HepG2 (cell line): ENCODE measurements around the gene OAF. TPM values are rescaled to one million over a fixed set of nuclear protein-coding genes. Genes with fewer than 3 reads are reported as not detected.

Source experiments
- ATAC-seq: fragments of 200-7000 bp; cut with Tn5 transposase; 3 replicates; pipeline ENCODE4 v1.9.1; 2020; ENCODE audit warnings: mild to moderate bottlenecking, moderate library complexity
- BruUV-seq: library from RNA; stranded (reverse); fragments of 400-500 nt; replicated peaks from 2 replicates; lab custom pipeline; 2021; lab: Mats Ljungman, UMichigan
- CTCF ChIA-PET: fragments of 300-600 bp; formaldehyde crosslinking; extraction: SDS; loops from one replicate; lab custom pipeline; 2021; ENCODE audit warnings: low total read pairs, inconsistent platforms, low intra/inter-chr PET ratio; lab: Yijun Ruan, JAX
- POLR2A ChIA-PET: fragments of 350-600 bp; sonication (Branson Sonifier 250); formaldehyde crosslinking; loops from one replicate; lab custom pipeline; 2020; ENCODE audit warnings: antibody characterized with exemption, inconsistent platforms; lab: Yijun Ruan, JAX
- DNase-seq: peaks from one replicate; pipeline ENCODE4 v3.0.0-alpha.2; 2015; ENCODE audit warnings: low spot score
- FAIRE-seq: peaks from 3 replicates; lab custom pipeline; 2011; peaks lifted over from hg19 to GRCh38; lab: Jason Lieb, UNC
- H2AFZ ChIP-seq: one replicate; pipeline ENCODE4 v1.6.1; 2011; ENCODE audit warnings: low read length, inconsistent platforms
- H3K27ac ChIP-seq: fragments of 300-600 bp; 3 replicates; pipeline ENCODE4 v1.8.0; 2011; ENCODE audit warnings: mixed run types, mild to moderate bottlenecking, mixed read lengths, low read length, inconsistent platforms; ENCODE audit not compliant: insufficient read depth; ENCODE audit errors: extremely low read length
- H3K27me3 ChIP-seq, 2 experiments: fragments of 200-600 bp in 1 of 2; 2 replicates in 1 of 2; 3 replicates in 1 of 2; pipeline versions ENCODE4 v1.6.0 to v1.8.0; 2011; ENCODE audit warnings: low read length in 2 of 2, mild to moderate bottlenecking in 2 of 2, moderate library complexity in 2 of 2, inconsistent platforms in 1 of 2; ENCODE audit not compliant: insufficient read depth in 2 of 2, control insufficient read depth in 1 of 2
- H3K36me3 ChIP-seq, 2 experiments: fragments of 200-600 bp in 1 of 2; replicated peaks in 1 of 2; 2 replicates in 1 of 2; 3 replicates in 1 of 2; pipeline versions ENCODE4 v1.5.1 to v1.8.0; 2011; ENCODE audit warnings: low read length in 2 of 2, inconsistent platforms in 1 of 2; ENCODE audit not compliant: insufficient read depth in 2 of 2, control insufficient read depth in 1 of 2
- H3K4me1 ChIP-seq: 2 replicates; pipeline ENCODE4 v1.5.1; 2012; ENCODE audit warnings: low read length, inconsistent platforms; ENCODE audit not compliant: insufficient read depth
- H3K4me2 ChIP-seq: 2 replicates; pipeline ENCODE4 v1.6.0; 2011; ENCODE audit warnings: low read depth, low read length, inconsistent platforms
- H3K4me3 ChIP-seq, 3 experiments: fragments of 200-600 bp in 1 of 3; sonication (generic), shearing (Covaris generic) in 1 of 3; replicated peaks in 1 of 3; 2 replicates each; pipeline ENCODE4 v1.5.1; 2011 to 2016; ENCODE audit warnings: low read length in 3 of 3, inconsistent platforms in 2 of 3, low read depth in 2 of 3, mild to moderate bottlenecking in 2 of 3, control low read depth in 1 of 3, mixed read lengths in 1 of 3; ENCODE audit not compliant: insufficient read depth in 1 of 3
- H3K79me2 ChIP-seq: one replicate; pipeline ENCODE4 v1.6.1; 2011; ENCODE audit warnings: low read length, inconsistent platforms; ENCODE audit not compliant: insufficient read depth
- H3K9ac ChIP-seq: 2 replicates; pipeline ENCODE4 v1.6.0; 2011; ENCODE audit warnings: mild to moderate bottlenecking, low read depth, low read length, inconsistent platforms; ENCODE audit not compliant: insufficient read depth
- H3K9me3 ChIP-seq: 2 replicates; pipeline ENCODE4 v1.5.1; 2012; ENCODE audit warnings: mild to moderate bottlenecking, low read length
- H4K20me1 ChIP-seq: 2 replicates; pipeline ENCODE4 v1.6.0; 2011; ENCODE audit warnings: inconsistent platforms, mild to moderate bottlenecking, low read length, moderate library complexity; ENCODE audit not compliant: insufficient read depth
- AHR ChIP-seq: IDR thresholded peaks from 2 replicates; pipeline ENCODE4 v1.6.1; 2018; ENCODE audit warnings: missing genetic modification reagents, missing compliant biosample characterization
- HNRNPLL ChIP-seq: fragments of 200-400 bp; formaldehyde crosslinking; IDR thresholded peaks from 2 replicates; pipeline ENCODE4 v1.6.1; 2017; ENCODE audit warnings: mild to moderate bottlenecking, low read depth, low read length; ENCODE audit not compliant: poor library complexity, severe bottlenecking
- HOXA3 ChIP-seq: sonication (generic); formaldehyde crosslinking; IDR thresholded peaks from 2 replicates; pipeline ENCODE4 v1.5.0; 2020; ENCODE audit warnings: missing genetic modification reagents
- KDM2A ChIP-seq: sonication (generic); formaldehyde crosslinking; IDR thresholded peaks from 2 replicates; pipeline ENCODE4 v1.4.0; 2020; ENCODE audit warnings: low read depth, missing genetic modification reagents, borderline replicate concordance
- MXI1 ChIP-seq: IDR thresholded peaks from 3 replicates; pipeline ENCODE4 v1.6.1; 2012; ENCODE audit warnings: low read depth, low read length, inconsistent platforms, borderline replicate concordance
- NFYC ChIP-seq: IDR thresholded peaks from 2 replicates; pipeline ENCODE4 v1.6.1; 2016; ENCODE audit warnings: missing genetic modification reagents, missing compliant biosample characterization
- NR2F6 ChIP-seq, 2 experiments: IDR thresholded peaks; 2 replicates each; pipeline ENCODE4 v1.6.1; 2016; ENCODE audit warnings: antibody characterized with exemption in 1 of 2, mild to moderate bottlenecking in 1 of 2
- RXRA ChIP-seq: sonication (generic); formaldehyde crosslinking; IDR thresholded peaks from 2 replicates; pipeline ENCODE4 v1.5.1; 2020; ENCODE audit warnings: missing genetic modification reagents
- SP140L ChIP-seq: sonication (generic); formaldehyde crosslinking; IDR thresholded peaks from 2 replicates; pipeline ENCODE4 v1.4.0; 2020; ENCODE audit warnings: missing genetic modification reagents, borderline replicate concordance
- SP2 ChIP-seq: sonication (generic); formaldehyde crosslinking; IDR thresholded peaks from 2 replicates; pipeline ENCODE4 v1.5.1; 2020; ENCODE audit warnings: mild to moderate bottlenecking, missing genetic modification reagents
- SP5 ChIP-seq: IDR thresholded peaks from 2 replicates; pipeline ENCODE4 v1.6.1; 2016; ENCODE audit warnings: low read depth, borderline replicate concordance
- SRY ChIP-seq: sonication (generic); formaldehyde crosslinking; IDR thresholded peaks from 2 replicates; pipeline ENCODE4 v1.8.0; 2022; ENCODE audit warnings: mild to moderate bottlenecking, missing genetic modification reagents
- TEAD2 ChIP-seq: sonication (generic); formaldehyde crosslinking; IDR thresholded peaks from 2 replicates; pipeline ENCODE4 v1.9.0; 2021; ENCODE audit warnings: missing genetic modification reagents
- ZBTB7B ChIP-seq: sonication (generic); formaldehyde crosslinking; IDR thresholded peaks from 2 replicates; pipeline ENCODE4 v1.4.0; 2020; ENCODE audit warnings: missing genetic modification reagents
- ZKSCAN5 ChIP-seq: sonication (generic); formaldehyde crosslinking; IDR thresholded peaks from 2 replicates; pipeline ENCODE4 v1.5.1; 2020; ENCODE audit warnings: mild to moderate bottlenecking, missing genetic modification reagents
- ZNF879 ChIP-seq: sonication (generic); formaldehyde crosslinking; IDR thresholded peaks from 2 replicates; pipeline ENCODE4 v1.8.1; 2023; ENCODE audit warnings: missing genetic modification reagents
- WGBS: methylation state at CpG from one replicate; pipeline ENCODE4 v1.1.6; 2017; ENCODE audit warnings: low lambda C conversion rate; 5-methylcytosine and 5-hydroxymethylcytosine counted together
- in situ Hi-C: cut with HindIII; loops from 2 replicates; pipeline ENCODE4 v1.10.0; 2017; ENCODE audit warnings: low pct_unique_long_range_greater_than_20kb; ENCODE audit not compliant: extremely low pct_ligation_motif_present
- intact Hi-C: fragments of 100-400 bp; cut with micrococcal nuclease; formaldehyde crosslinking; loops from one replicate; pipeline ENCODE4 v1.10.0; 2022; ENCODE audit not compliant: unreplicated experiment
- polyA plus RNA-seq, 8 experiments: library from polyadenylated mRNA; depleted of rRNA in 3 of 8; stranded (reverse) in 7 of 8; unstranded in 1 of 8; fragments of >200 nt; fragmentation: Illumina TruSeq in 4 of 8; extraction: Trizol in 4 of 8; gene quantifications; 2 replicates each; pipeline versions ENCODE4 v1.2.1 to v1.2.3, GENCODE V29; 2011 to 2016; ENCODE audit warnings: low read depth in 4 of 8, missing spikeins in 1 of 8, mixed read lengths in 1 of 8; ENCODE audit not compliant: insufficient read depth in 1 of 8
- total RNA-seq, 5 experiments: library from RNA; depleted of rRNA; stranded (reverse); fragments of >200 nt; fragmentation: Illumina TruSeq; extraction: Trizol; gene quantifications; 2 replicates each; pipeline ENCODE4 v1.2.3, GENCODE V29; 2016; ENCODE audit warnings: low read depth in 1 of 5
- TF ChIP-seq, protein P1 (sequence below): sonication (generic); formaldehyde crosslinking; IDR thresholded peaks from 2 replicates; pipeline ENCODE4 v1.5.0; 2020; ENCODE audit warnings: missing genetic modification reagents
- TF ChIP-seq, protein P2 (sequence below): sonication (generic); formaldehyde crosslinking; IDR thresholded peaks from 2 replicates; pipeline ENCODE4 v1.5.1; 2020; ENCODE audit warnings: mild to moderate bottlenecking, moderate library complexity, missing genetic modification reagents
- TF ChIP-seq, protein P3 (sequence below), 2 experiments: fragments of 450-650 bp in 1 of 2; sonication (generic) in 1 of 2; formaldehyde crosslinking; IDR thresholded peaks; 2 replicates each; pipeline versions ENCODE4 v1.5.0 to v1.8.0; 2020 to 2022; ENCODE audit warnings: mild to moderate bottlenecking in 1 of 2, missing genetic modification reagents in 1 of 2
- TF ChIP-seq, protein P4 (sequence below): sonication (generic); formaldehyde crosslinking; IDR thresholded peaks from 2 replicates; pipeline ENCODE4 v1.5.1; 2020; ENCODE audit warnings: missing genetic modification reagents, mild to moderate bottlenecking, borderline replicate concordance

OAF gene
- total and polyA plus RNA-seq, 2 of the 13 experiments (the other 11 are each of a cell fraction or from before 2014, with no cell fraction given): 63.7 to 94.6 TPM

DNA sequence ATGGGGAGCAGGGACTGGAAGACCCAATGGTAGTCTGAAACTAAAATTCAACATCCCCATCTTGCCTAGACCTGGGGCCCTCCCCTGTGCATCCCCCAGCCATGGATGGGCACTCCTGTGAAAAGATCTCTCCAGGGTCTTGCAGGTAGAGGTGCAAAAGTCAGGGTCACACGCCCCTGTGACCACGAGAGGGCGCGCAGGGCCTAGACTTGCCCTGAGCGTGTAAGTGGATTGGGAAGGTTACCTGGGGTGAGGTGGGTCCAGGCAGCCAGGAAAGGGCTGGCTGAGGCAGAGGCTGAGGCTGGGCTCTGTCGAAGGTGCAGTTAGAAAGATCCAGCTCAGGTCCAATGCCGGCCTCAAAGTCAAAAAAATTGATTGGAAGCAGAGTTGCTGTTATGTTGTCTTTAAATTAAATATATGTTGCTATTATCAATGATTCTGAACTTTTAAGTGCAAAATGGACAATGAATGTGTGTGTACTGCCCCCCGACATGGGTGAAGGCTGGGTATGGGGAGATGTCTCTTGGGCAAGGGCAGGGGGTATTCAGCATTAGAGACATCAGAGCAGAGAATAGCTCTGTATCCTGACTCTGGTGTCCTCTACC is 24.3 kb downstream of the OAF start:
- in situ Hi-C loops: loop anchor here (5.0 kb wide), 1 partner anchor 62 kb away; no protein-coding TSS in a partner anchor
- FAIRE-seq: peak; percentile 73
- TF ChIP-seq, protein P1, sequence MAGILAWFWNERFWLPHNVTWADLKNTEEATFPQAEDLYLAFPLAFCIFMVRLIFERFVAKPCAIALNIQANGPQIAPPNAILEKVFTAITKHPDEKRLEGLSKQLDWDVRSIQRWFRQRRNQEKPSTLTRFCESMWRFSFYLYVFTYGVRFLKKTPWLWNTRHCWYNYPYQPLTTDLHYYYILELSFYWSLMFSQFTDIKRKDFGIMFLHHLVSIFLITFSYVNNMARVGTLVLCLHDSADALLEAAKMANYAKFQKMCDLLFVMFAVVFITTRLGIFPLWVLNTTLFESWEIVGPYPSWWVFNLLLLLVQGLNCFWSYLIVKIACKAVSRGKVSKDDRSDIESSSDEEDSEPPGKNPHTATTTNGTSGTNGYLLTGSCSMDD (CRISPR knock-in tag): no peak
- TF ChIP-seq SP2 (no peak), NFYC (no peak), MXI1 (no peak), AHR (CRISPR knock-in tag) (no peak), HOXA3 (CRISPR knock-in tag) (peak; percentile 31; the same call in 1 of the 2 replicates), SP5 (CRISPR knock-in tag) (no peak), RXRA (peak; percentile 94), NR2F6 (IDR thresholded peaks at IDR 0.05) (no peak), NR2F6 (CRISPR knock-in tag; IDR thresholded peaks at IDR 0.05) (0 out of 2 replicates have a peak, but pooled peaks have one; percentile 18), TEAD2 (CRISPR knock-in tag) (no peak), ZBTB7B (CRISPR knock-in tag) (no peak), KDM2A (CRISPR knock-in tag) (peak; percentile 61; the same call in 1 of the 2 replicates), ZKSCAN5 (CRISPR knock-in tag) (no peak), SP140L (CRISPR knock-in tag) (no peak), HNRNPLL (no peak), SRY (CRISPR knock-in tag) (no peak), ZNF879 (CRISPR knock-in tag) (no peak)
- TF ChIP-seq, protein P2, sequence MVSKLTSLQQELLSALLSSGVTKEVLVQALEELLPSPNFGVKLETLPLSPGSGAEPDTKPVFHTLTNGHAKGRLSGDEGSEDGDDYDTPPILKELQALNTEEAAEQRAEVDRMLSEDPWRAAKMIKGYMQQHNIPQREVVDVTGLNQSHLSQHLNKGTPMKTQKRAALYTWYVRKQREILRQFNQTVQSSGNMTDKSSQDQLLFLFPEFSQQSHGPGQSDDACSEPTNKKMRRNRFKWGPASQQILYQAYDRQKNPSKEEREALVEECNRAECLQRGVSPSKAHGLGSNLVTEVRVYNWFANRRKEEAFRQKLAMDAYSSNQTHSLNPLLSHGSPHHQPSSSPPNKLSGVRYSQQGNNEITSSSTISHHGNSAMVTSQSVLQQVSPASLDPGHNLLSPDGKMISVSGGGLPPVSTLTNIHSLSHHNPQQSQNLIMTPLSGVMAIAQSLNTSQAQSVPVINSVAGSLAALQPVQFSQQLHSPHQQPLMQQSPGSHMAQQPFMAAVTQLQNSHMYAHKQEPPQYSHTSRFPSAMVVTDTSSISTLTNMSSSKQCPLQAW: peak; percentile 44; the same call in 1 of the 2 replicates
- TF ChIP-seq, protein P3, sequence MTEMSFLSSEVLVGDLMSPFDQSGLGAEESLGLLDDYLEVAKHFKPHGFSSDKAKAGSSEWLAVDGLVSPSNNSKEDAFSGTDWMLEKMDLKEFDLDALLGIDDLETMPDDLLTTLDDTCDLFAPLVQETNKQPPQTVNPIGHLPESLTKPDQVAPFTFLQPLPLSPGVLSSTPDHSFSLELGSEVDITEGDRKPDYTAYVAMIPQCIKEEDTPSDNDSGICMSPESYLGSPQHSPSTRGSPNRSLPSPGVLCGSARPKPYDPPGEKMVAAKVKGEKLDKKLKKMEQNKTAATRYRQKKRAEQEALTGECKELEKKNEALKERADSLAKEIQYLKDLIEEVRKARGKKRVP (CRISPR knock-in tag; IDR thresholded peaks at IDR 0.05): no peak
- TF ChIP-seq, protein P4, sequence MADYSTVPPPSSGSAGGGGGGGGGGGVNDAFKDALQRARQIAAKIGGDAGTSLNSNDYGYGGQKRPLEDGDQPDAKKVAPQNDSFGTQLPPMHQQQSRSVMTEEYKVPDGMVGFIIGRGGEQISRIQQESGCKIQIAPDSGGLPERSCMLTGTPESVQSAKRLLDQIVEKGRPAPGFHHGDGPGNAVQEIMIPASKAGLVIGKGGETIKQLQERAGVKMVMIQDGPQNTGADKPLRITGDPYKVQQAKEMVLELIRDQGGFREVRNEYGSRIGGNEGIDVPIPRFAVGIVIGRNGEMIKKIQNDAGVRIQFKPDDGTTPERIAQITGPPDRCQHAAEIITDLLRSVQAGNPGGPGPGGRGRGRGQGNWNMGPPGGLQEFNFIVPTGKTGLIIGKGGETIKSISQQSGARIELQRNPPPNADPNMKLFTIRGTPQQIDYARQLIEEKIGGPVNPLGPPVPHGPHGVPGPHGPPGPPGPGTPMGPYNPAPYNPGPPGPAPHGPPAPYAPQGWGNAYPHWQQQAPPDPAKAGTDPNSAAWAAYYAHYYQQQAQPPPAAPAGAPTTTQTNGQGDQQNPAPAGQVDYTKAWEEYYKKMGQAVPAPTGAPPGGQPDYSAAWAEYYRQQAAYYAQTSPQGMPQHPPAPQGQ (CRISPR knock-in tag): no peak

More for the DNA sequence above, 24.3 kb downstream of the OAF start:
- peak; percentile 66 for DNase-seq
- Histone ChIP-seq H3K9ac (no peak overlapping the region), H3K9me3 (no peaks in the 10 kb centered on the region), H2AFZ (no peak overlapping the region), H4K20me1 (no peaks in the 10 kb centered on the region; the same call in 1 of the 2 replicates), H3K27ac (no peak overlapping the region), H3K4me1 (no peaks in the 10 kb centered on the region), H3K79me2 (no peaks in the 10 kb centered on the region), H3K27me3 (peaks cover 3 to 53% of the 10 kb centered on the region in 2 experiments; a peak in 4 of 5 replicates), H3K4me2 (no peak overlapping the region), H3K36me3 (no peaks in the 10 kb centered on the region), H3K4me3 (no peak overlapping the region)
- BruUV-seq: no TSS peak
- intact Hi-C loops: loop anchor here (1.0 kb wide), 1 partner anchor 68 kb away; no protein-coding TSS in a partner anchor
- ChIA-PET CTCF (interaction anchor here (2.0 to 4.4 kb wide), 3 partner anchors 63 to 68 kb away, joined by 9 to 63 read pairs (median 22); no protein-coding TSS in a partner anchor), POLR2A (no interaction called here)
- peak; percentile 79 for ATAC-seq
- WGBS: 2% methylated on average over 8 of the region's 8 CpGs
